Activated CD8-positive, alpha-beta memory T cell treated with anti-CD3 and anti-CD28 coated beads for 1 hour (primary cell): ENCODE data around the gene CISTR.
"Not testable (repeated sequence)": the region's sequence is repeated elsewhere in the genome, so short reads cannot be mapped to it uniquely, and the experiment has no call there.

ENCODE experiments used
- DNase-seq, 2 donors: peaks; one replicate each; pipeline ENCODE4 v3.0.0-alpha.2; 2020; ENCODE audit warnings: low read depth in 1 of 2; ENCODE audit errors: extremely low read depth in 1 of 2

The CISTR gene

GRCh38 chr12:53720946-53721345 is 30.8 kb downstream of the CISTR start:
- no peak for DNase-seq

GRCh38 chr12:53719649-53720048 is 32.1 kb downstream of the CISTR start:
- no peak for DNase-seq

GRCh38 chr12:53718567-53718966 is 33.2 kb downstream of the CISTR start:
- not testable (repeated sequence) for DNase-seq

- no peak for DNase-seq
Observed at GRCh38 chr12:53717319-53717718, 34.5 kb downstream of the CISTR start.

- no peak for DNase-seq
Observed at GRCh38 chr12:53714004-53714403, 37.8 kb downstream of the CISTR start.

GRCh38 chr12:53713516-53713915 is 38.3 kb downstream of the CISTR start:
- DNase-seq: no peak

- no peak for DNase-seq
Observed at GRCh38 chr12:53712059-53712643, 39.6 kb downstream of the CISTR start.

- DNase-seq: no peak
Observed at GRCh38 chr12:53710091-53710490, 41.7 kb downstream of the CISTR start.

GRCh38 chr12:53709671-53710070 is 42.1 kb downstream of the CISTR start:
- DNase-seq: no peak

- DNase-seq: no peak
Observed at GRCh38 chr12:53706080-53706479, 45.7 kb downstream of the CISTR start.

- no peak for DNase-seq
Observed at GRCh38 chr12:53703756-53704155, 48.0 kb downstream of the CISTR start.

GRCh38 chr12:53701518-53702264 is 50.1 kb downstream of the CISTR start:
- peak; percentile 44 to 59 for DNase-seq

GRCh38 chr12:53700567-53700966 is 51.2 kb downstream of the CISTR start:
- DNase-seq: no peak

GRCh38 chr12:53699678-53700025 is 52.1 kb downstream of the CISTR start:
- no peak for DNase-seq

- DNase-seq: no peak
Observed at GRCh38 chr12:53698948-53699677, 52.7 kb downstream of the CISTR start.

- DNase-seq: no peak
Observed at GRCh38 chr12:53696655-53697331, 55.0 kb downstream of the CISTR start.
